Measurements from ENCODE around the gene UBE2L5.

Gene UBE2L5

DNA sequence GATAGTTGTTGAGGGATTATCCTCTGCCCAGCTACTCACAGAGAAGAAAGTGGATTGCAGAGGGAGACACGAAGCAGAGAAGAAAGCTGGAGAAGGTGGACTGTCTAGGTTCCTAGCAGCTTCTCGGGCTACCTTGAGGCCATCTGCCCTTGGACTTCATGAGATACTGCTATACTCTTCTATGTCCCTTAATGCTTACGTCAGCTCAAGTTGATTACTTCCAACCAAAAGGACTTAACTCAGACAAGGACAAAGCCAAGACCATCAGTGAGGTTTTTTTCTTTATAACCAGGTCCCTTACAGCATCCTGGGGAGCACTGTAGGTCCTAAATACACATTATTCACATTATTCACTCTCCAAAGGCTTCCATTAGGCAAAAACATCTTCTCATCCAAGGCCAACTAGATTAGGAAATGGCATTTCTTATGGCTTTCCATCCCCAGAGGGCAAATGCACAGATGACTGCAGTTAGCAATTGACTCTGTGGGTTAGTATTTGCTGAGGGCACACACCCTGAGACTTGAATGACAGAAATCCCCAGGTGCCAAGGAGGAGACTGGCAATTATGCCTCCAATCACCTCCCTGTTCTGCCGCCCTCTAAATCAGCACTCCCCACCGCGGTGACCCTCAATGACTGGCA, 4.1 kb upstream of the UBE2L5 start:
- peak overlapping the region; percentile 96; the same call in 1 of the 2 replicates for H3K9ac ChIP-seq (ENCODE audit: low read length)

DNA sequence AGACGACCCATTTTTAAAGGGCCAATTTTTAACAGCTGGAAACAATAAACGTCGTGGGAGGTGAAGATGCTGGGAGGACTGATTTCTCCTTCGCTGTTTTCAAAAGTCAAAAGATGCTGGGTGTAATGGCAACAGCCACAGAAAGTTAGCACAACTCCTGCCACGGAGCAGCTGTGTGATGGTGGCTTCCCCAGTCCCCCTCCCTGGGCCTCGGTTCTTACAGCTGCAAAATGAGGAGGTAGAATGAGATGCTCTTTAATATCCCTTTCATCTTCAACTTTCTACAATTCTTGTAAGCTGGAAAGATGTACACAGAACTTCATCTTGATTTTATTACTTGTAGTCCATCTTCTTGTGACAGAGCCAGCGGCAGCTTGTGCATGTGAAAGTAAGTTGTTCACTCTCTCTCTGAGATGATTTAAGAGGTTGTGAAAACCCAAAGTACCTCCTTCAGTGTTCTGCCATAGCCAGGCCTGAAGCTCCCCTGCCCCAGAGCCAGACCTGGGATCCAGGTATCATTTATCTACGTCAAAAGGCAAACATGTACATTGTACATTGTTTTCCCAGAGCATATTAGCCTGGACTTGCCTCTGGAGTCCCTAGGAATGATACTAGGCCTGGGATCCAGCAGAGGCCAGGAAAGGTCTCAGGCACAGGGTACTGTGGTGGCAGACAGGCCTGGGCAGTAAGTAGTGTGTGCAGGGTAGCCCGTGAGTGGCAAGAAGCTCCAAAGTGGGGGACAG, 3.4 kb upstream of the UBE2L5 start:
- peak overlapping the region; percentile 94 for H3K27ac ChIP-seq (ENCODE audit: low read depth, low read length, poor library complexity, severe bottlenecking)
- H2AFZ ChIP-seq (ENCODE audit: low read length): no peak overlapping the region
- H3K4me2 ChIP-seq (ENCODE audit: low read length): peak overlapping the region; percentile 98
- peak overlapping the region; percentile 96 for H3K9ac ChIP-seq (ENCODE audit: low read length)
- no peaks in the 10 kb centered on the region for H3K9me2 ChIP-seq (ENCODE audit: low read depth, low read length)
- no peaks in the 10 kb centered on the region for H3K36me3 ChIP-seq (ENCODE audit: insufficient read depth, low read length)
- no peaks in the 10 kb centered on the region for H3K9me3 ChIP-seq (ENCODE audit: low read length)
- peaks cover 81% of the 10 kb centered on the region for H3K4me1 ChIP-seq (ENCODE audit: insufficient read depth, low read length, severe bottlenecking)
- H3K27me3 ChIP-seq (ENCODE audit: insufficient read depth, low read length): no peaks in the 10 kb centered on the region
- TF ChIP-seq EZH2 (IDR thresholded peaks at IDR 0.05; ENCODE audit: borderline replicate concordance, low read length): no peak
- TF ChIP-seq, protein P1, sequence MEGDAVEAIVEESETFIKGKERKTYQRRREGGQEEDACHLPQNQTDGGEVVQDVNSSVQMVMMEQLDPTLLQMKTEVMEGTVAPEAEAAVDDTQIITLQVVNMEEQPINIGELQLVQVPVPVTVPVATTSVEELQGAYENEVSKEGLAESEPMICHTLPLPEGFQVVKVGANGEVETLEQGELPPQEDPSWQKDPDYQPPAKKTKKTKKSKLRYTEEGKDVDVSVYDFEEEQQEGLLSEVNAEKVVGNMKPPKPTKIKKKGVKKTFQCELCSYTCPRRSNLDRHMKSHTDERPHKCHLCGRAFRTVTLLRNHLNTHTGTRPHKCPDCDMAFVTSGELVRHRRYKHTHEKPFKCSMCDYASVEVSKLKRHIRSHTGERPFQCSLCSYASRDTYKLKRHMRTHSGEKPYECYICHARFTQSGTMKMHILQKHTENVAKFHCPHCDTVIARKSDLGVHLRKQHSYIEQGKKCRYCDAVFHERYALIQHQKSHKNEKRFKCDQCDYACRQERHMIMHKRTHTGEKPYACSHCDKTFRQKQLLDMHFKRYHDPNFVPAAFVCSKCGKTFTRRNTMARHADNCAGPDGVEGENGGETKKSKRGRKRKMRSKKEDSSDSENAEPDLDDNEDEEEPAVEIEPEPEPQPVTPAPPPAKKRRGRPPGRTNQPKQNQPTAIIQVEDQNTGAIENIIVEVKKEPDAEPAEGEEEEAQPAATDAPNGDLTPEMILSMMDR (IDR thresholded peaks at IDR 0.05; ENCODE audit: low read length): no peak
- 0 out of 2 replicates have a peak, but pooled peaks cover 3% of the 10 kb centered on the region for H3K79me2 ChIP-seq (ENCODE audit: insufficient read depth, low read length)
- H3K4me3 ChIP-seq (ENCODE audit: low read depth, low read length, poor library complexity, severe bottlenecking): no peak overlapping the region
- 0 out of 2 replicates have a peak, but pooled peaks cover 7% of the 10 kb centered on the region for H3F3A ChIP-seq (ENCODE audit: insufficient read depth, low read length)
- no peaks in the 10 kb centered on the region for H4K20me1 ChIP-seq (ENCODE audit: insufficient read depth, low read length)

More for the DNA sequence above, 4.1 kb upstream of the UBE2L5 start:
- Histone ChIP-seq H3K79me2 (ENCODE audit: insufficient read depth, low read length) (0 out of 2 replicates have a peak, but pooled peaks cover 3% of the 10 kb centered on the region), H3F3A (ENCODE audit: insufficient read depth, low read length) (0 out of 2 replicates have a peak, but pooled peaks cover 7% of the 10 kb centered on the region), H3K4me3 (ENCODE audit: low read depth, low read length, poor library complexity, severe bottlenecking) (no peak overlapping the region), H3K9me2 (ENCODE audit: low read depth, low read length) (no peaks in the 10 kb centered on the region), H3K9me3 (ENCODE audit: low read length) (no peaks in the 10 kb centered on the region), H4K20me1 (ENCODE audit: insufficient read depth, low read length) (no peaks in the 10 kb centered on the region), H2AFZ (ENCODE audit: low read length) (no peak overlapping the region), H3K36me3 (ENCODE audit: insufficient read depth, low read length) (no peaks in the 10 kb centered on the region), H3K4me2 (ENCODE audit: low read length) (peak overlapping the region; percentile 98), H3K4me1 (ENCODE audit: insufficient read depth, low read length, severe bottlenecking) (peaks cover 79% of the 10 kb centered on the region), H3K27me3 (ENCODE audit: insufficient read depth, low read length) (no peaks in the 10 kb centered on the region), H3K27ac (ENCODE audit: low read depth, low read length, poor library complexity, severe bottlenecking) (peak overlapping the region; percentile 94)
- TF ChIP-seq, protein P1 (IDR thresholded peaks at IDR 0.05; ENCODE audit: low read length): no peak
- TF ChIP-seq EZH2 (IDR thresholded peaks at IDR 0.05; ENCODE audit: borderline replicate concordance, low read length): no peak

DNA sequence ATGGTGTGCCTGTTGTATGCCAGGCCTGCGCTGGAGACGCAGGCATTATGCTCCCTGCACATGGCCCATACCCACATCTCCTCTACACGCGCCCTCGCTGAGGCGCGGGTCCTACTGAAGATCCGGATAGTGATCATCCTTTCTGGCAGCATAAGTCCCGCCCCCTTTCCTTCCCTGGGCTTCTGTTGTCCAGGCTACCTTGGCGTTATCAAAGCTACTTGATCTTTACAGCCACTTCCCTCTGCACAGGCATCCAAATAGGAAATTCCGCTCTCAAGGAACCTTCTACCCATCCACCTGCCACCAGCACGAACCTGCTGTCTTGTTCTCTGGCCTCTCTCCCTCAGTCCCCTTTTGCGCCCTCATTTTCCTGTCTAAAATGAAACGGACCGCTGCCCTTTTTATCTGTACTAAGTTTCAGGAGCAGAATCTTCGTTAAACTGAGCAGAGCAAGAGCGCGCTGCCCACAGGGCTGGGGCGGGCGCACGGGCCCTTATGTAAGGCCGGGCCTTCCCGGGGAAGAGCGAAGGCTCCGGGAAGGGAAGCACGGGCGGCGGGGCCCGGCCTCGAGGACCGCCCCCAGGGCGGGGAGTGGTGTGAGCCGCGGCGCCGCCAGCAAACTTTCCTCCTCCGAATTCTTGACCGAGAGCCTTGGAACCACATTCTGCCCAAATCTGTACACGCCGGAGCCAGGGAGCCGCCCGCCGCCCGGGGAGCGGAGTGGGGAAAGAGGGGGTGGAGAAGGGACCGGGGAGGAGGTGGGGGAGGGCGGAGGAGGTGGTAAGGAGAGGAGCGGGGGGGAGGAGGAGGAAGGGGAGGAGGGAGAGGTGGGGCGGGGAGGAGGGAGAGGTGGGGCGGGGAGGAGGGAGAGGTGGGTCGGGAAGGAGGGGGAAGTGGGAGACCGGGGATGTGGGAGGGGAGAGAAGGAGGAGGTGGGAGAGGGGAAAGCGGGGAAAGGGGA, 920 bp upstream of the UBE2L5 start:
- Histone ChIP-seq H3K79me2 (ENCODE audit: insufficient read depth, low read length) (0 out of 2 replicates have a peak, but pooled peaks cover 3% of the 10 kb centered on the region), H3K27me3 (ENCODE audit: insufficient read depth, low read length) (no peaks in the 10 kb centered on the region), H3K9ac (ENCODE audit: low read length) (peak overlapping the region; percentile 96), H3K36me3 (ENCODE audit: insufficient read depth, low read length) (no peaks in the 10 kb centered on the region), H3K9me2 (ENCODE audit: low read depth, low read length) (no peaks in the 10 kb centered on the region), H3K4me3 (ENCODE audit: low read depth, low read length, poor library complexity, severe bottlenecking) (peak overlapping the region; percentile 77), H3K9me3 (ENCODE audit: low read length) (no peaks in the 10 kb centered on the region), H3K4me2 (ENCODE audit: low read length) (peak overlapping the region; percentile 98), H3F3A (ENCODE audit: insufficient read depth, low read length) (0 out of 2 replicates have a peak, but pooled peaks cover 7% of the 10 kb centered on the region), H2AFZ (ENCODE audit: low read length) (no peak overlapping the region), H4K20me1 (ENCODE audit: insufficient read depth, low read length) (no peaks in the 10 kb centered on the region), H3K4me1 (ENCODE audit: insufficient read depth, low read length, severe bottlenecking) (peaks cover 66% of the 10 kb centered on the region), H3K27ac (ENCODE audit: low read depth, low read length, poor library complexity, severe bottlenecking) (peak overlapping the region; percentile 94)
- TF ChIP-seq, protein P1 (IDR thresholded peaks at IDR 0.05; ENCODE audit: low read length): no peak
- TF ChIP-seq EZH2 (IDR thresholded peaks at IDR 0.05; ENCODE audit: borderline replicate concordance, low read length): no peak

Data from OCI-LY1 (cell line).